Mesenchymal stem cell (in vitro differentiated cells and primary cell): Measurements from ENCODE around the gene FRRS1L.

Source experiments
- DNase-seq: peaks from one replicate; pipeline ENCODE4 v3.0.0-alpha.2; 2013
- H2AFZ ChIP-seq: one replicate; pipeline ENCODE4 v1.6.1; 2013; ENCODE audit warnings: low read depth, mild to moderate bottlenecking, control low read depth, inconsistent platforms, low read length, moderate library complexity
- H2AK5ac ChIP-seq: 2 replicates; pipeline ENCODE4 v1.6.1; 2013; ENCODE audit warnings: low read length, moderate library complexity, mild to moderate bottlenecking, inconsistent platforms; ENCODE audit not compliant: severe bottlenecking
- H2BK120ac ChIP-seq: one replicate; pipeline ENCODE4 v1.6.1; 2013; ENCODE audit warnings: low read depth, mild to moderate bottlenecking, inconsistent platforms, low read length, moderate library complexity
- H2BK12ac ChIP-seq, 2 experiments: one replicate each; pipeline ENCODE4 v1.6.1; 2013; ENCODE audit warnings: inconsistent platforms in 2 of 2, low read length in 2 of 2, mild to moderate bottlenecking in 2 of 2, moderate library complexity in 2 of 2, control low read depth in 1 of 2
- H2BK15ac ChIP-seq: one replicate; pipeline ENCODE4 v1.6.1; 2013; ENCODE audit warnings: mild to moderate bottlenecking, low read depth, inconsistent platforms; ENCODE audit not compliant: poor library complexity, severe bottlenecking
- H2BK5ac ChIP-seq: 2 replicates; pipeline ENCODE4 v1.6.1; 2013; ENCODE audit warnings: low read depth, mild to moderate bottlenecking, low read length, control low read depth, inconsistent platforms; ENCODE audit not compliant: poor library complexity, severe bottlenecking
- H3K14ac ChIP-seq, 2 experiments: one replicate each; pipeline ENCODE4 v1.6.1; 2013; ENCODE audit warnings: inconsistent platforms in 2 of 2, low read length in 2 of 2, control low read depth in 1 of 2, mild to moderate bottlenecking in 1 of 2, moderate library complexity in 1 of 2
- H3K18ac ChIP-seq, 2 experiments: one replicate each; pipeline ENCODE4 v1.6.1; 2013; ENCODE audit warnings: inconsistent platforms in 2 of 2, low read length in 2 of 2, control low read depth in 1 of 2, low read depth in 1 of 2, mild to moderate bottlenecking in 1 of 2
- H3K23ac ChIP-seq, 2 experiments: one replicate each; pipeline ENCODE4 v1.6.1; 2013; ENCODE audit warnings: inconsistent platforms in 2 of 2, low read length in 2 of 2, mild to moderate bottlenecking in 2 of 2, moderate library complexity in 2 of 2, control low read depth in 1 of 2
- H3K27ac ChIP-seq: 2 replicates; pipeline ENCODE4 v1.5.1; 2013; ENCODE audit warnings: mild to moderate bottlenecking, moderate library complexity, low read length, control low read depth, inconsistent platforms; ENCODE audit not compliant: poor library complexity, severe bottlenecking
- H3K27me3 ChIP-seq, 2 experiments: 2 replicates each; pipeline versions ENCODE4 v1.6.1 to v1.7.0; 2013; ENCODE audit warnings: low read length in 2 of 2, mild to moderate bottlenecking in 2 of 2, moderate library complexity in 2 of 2, control low read depth in 1 of 2, inconsistent platforms in 1 of 2; ENCODE audit not compliant: control insufficient read depth in 1 of 2, insufficient read depth in 1 of 2
- H3K36me3 ChIP-seq, 2 experiments: 2 replicates each; pipeline versions ENCODE4 v1.6.1 to v1.7.0; 2013; ENCODE audit warnings: low read length in 2 of 2, control low read depth in 1 of 2, inconsistent platforms in 1 of 2, low read depth in 1 of 2, mild to moderate bottlenecking in 1 of 2; ENCODE audit not compliant: insufficient read depth in 2 of 2, control insufficient read depth in 1 of 2
- H3K4ac ChIP-seq, 2 experiments: one replicate each; pipeline ENCODE4 v1.6.1; 2013; ENCODE audit warnings: inconsistent platforms in 2 of 2, low read length in 2 of 2, mild to moderate bottlenecking in 2 of 2, moderate library complexity in 2 of 2, control low read depth in 1 of 2, low read depth in 1 of 2
- H3K4me1 ChIP-seq: 2 replicates; pipeline ENCODE4 v1.6.1; 2013; ENCODE audit warnings: low read depth, low read length, control low read depth; ENCODE audit not compliant: control insufficient read depth, insufficient read depth
- H3K4me2 ChIP-seq: 2 replicates; pipeline ENCODE4 v1.6.1; 2013; ENCODE audit warnings: low read length, mild to moderate bottlenecking, inconsistent platforms; ENCODE audit not compliant: poor library complexity, severe bottlenecking
- H3K4me3 ChIP-seq, 2 experiments: 2 replicates each; pipeline versions ENCODE4 v1.5.1 to v1.7.0; 2013; ENCODE audit warnings: low read length in 2 of 2, mild to moderate bottlenecking in 2 of 2, control low read depth in 1 of 2, low read depth in 1 of 2; ENCODE audit not compliant: insufficient read depth in 1 of 2
- H3K79me1 ChIP-seq: replicated peaks from 2 replicates; pipeline ENCODE4 v1.6.1; 2013; ENCODE audit warnings: mild to moderate bottlenecking, control low read depth, low read length, inconsistent platforms; ENCODE audit not compliant: poor library complexity, severe bottlenecking
- H3K9ac ChIP-seq: 2 replicates; pipeline ENCODE4 v1.7.0; 2013; ENCODE audit warnings: mild to moderate bottlenecking, low read length, moderate library complexity
- H3K9me3 ChIP-seq: 2 replicates; pipeline ENCODE4 v1.7.0; 2013; ENCODE audit warnings: mild to moderate bottlenecking, low read length; ENCODE audit not compliant: control insufficient read depth
- H4K8ac ChIP-seq: one replicate; pipeline ENCODE4 v1.6.1; 2013; ENCODE audit warnings: inconsistent platforms, mild to moderate bottlenecking, low read length, moderate library complexity
- H4K91ac ChIP-seq: one replicate; pipeline ENCODE4 v1.6.1; 2013; ENCODE audit warnings: mild to moderate bottlenecking, low read length, inconsistent platforms
- WGBS: methylation state at CpG from one replicate; pipeline ENCODE4 v1.1.7; 2013; ENCODE audit warnings: mixed read lengths; 5-methylcytosine and 5-hydroxymethylcytosine counted together

FRRS1L gene

DNA sequence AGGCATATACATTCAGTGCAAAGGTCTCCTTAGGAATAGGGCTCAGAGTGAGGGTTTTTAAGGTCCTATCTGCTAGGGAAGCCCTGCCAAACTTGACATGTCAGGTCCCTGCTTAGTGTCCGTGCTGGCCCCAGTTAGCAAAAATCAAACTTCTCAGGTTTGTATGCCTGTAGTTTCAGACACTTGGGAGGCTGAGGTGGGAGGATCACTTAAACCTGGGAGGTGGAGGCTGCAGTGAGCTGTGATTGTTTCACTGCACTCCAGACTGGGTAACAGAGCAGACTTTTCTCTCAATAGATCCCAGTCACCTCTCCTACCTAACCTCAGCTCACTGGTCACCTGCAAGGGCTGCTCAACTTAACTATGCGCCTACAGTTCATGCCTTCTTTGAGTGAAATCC lies 28.6 kb downstream of the FRRS1L start:
- WGBS = 77% methylated on average over 1 of the region's 2 CpGs
- H2AFZ ChIP-seq = no peak overlapping the region
- no peak overlapping the region for H2BK5ac ChIP-seq
- no peak overlapping the region for H3K4me2 ChIP-seq
- no peak overlapping the region for H2BK120ac ChIP-seq
- H4K8ac ChIP-seq = no peak overlapping the region
- H4K91ac ChIP-seq = no peak overlapping the region
- no peak overlapping the region for H3K14ac ChIP-seq
- H3K9ac ChIP-seq = no peak overlapping the region
- H3K9me3 ChIP-seq = no peaks in the 10 kb centered on the region
- no peak overlapping the region for H3K27ac ChIP-seq
- peaks cover 0 to 3% of the 10 kb centered on the region in 2 experiments for H3K27me3 ChIP-seq
- H2BK12ac ChIP-seq = no peak overlapping the region
- H3K4ac ChIP-seq = no peak overlapping the region
- no peaks in the 10 kb centered on the region for H3K79me1 ChIP-seq
- no peaks in the 10 kb centered on the region for H3K36me3 ChIP-seq
- H3K4me1 ChIP-seq = no peaks in the 10 kb centered on the region
- DNase-seq = no peak
- no peak overlapping the region for H3K4me3 ChIP-seq
- H2AK5ac ChIP-seq = no peak overlapping the region
- no peak overlapping the region for H3K23ac ChIP-seq
- no peak overlapping the region for H2BK15ac ChIP-seq
- H3K18ac ChIP-seq = no peak overlapping the region

DNA sequence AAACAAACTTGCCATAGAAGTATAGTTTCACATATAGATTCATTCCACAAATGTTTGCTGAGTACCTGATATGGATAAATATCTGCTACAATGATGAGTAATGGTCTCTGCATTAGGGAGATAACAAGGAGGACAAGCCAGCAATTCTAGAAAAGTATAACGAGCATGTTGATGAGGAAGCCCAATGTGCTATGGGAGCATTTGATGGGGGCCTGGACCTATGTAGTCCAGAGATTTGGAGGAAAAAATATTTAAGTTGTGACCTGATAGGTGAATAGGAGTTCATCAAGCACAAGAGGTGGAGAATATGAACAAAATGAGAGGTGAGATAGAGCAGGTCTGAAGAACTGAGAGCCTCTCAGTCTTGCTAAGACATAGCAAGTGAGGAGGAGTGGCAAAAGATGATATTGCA lies 32.9 kb downstream of the FRRS1L start:
- no peaks in the 10 kb centered on the region for H3K4me1 ChIP-seq

DNA sequence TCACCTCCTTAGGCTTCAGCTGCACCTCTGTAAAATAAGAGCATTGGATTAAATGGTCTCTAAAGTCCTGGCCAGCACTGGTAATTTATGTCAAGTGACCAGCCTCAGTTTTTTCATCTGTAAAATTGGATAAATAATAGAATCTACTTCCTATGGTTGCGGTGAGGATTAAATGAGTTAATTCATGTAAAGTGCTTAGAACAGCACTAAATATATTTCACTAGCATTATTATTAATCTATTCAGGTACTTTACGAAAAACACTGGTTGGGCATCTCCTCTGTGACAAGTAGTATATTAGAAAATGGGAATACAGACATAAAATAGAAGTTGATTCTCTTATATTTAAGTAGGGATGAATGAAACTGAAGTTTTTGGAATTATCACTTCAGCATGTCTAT lies 33.5 kb downstream of the FRRS1L start:
- no CpG with 5 or more reads among the region's 2 CpGs for WGBS
- H2AFZ ChIP-seq = no peak overlapping the region
- peaks cover 0 to 3% of the 10 kb centered on the region in 2 experiments for H3K27me3 ChIP-seq
- H3K14ac ChIP-seq = no peak overlapping the region
- H3K4me1 ChIP-seq = no peaks in the 10 kb centered on the region
- no peak overlapping the region for H3K4me3 ChIP-seq
- no peak overlapping the region for H3K18ac ChIP-seq
- H4K91ac ChIP-seq = no peak overlapping the region
- no peak overlapping the region for H2AK5ac ChIP-seq
- H4K8ac ChIP-seq = no peak overlapping the region
- no peak overlapping the region for H2BK15ac ChIP-seq
- H2BK12ac ChIP-seq = no peak overlapping the region
- no peak overlapping the region for H3K9ac ChIP-seq
- H2BK120ac ChIP-seq = no peak overlapping the region
- H3K79me1 ChIP-seq = no peaks in the 10 kb centered on the region
- DNase-seq = no peak
- no peaks in the 10 kb centered on the region for H3K9me3 ChIP-seq
- no peak overlapping the region for H3K27ac ChIP-seq
- no peak overlapping the region for H2BK5ac ChIP-seq
- H3K23ac ChIP-seq = no peak overlapping the region
- H3K4ac ChIP-seq = no peak overlapping the region
- no peaks in the 10 kb centered on the region for H3K36me3 ChIP-seq
- H3K4me2 ChIP-seq = no peak overlapping the region

More for the DNA sequence above, 32.9 kb downstream of the FRRS1L start:
- no peak overlapping the region for H4K91ac ChIP-seq
- H3K4me2 ChIP-seq = no peak overlapping the region
- H3K9me3 ChIP-seq = no peaks in the 10 kb centered on the region
- H3K14ac ChIP-seq = no peak overlapping the region
- H3K23ac ChIP-seq = no peak overlapping the region
- H2BK15ac ChIP-seq = no peak overlapping the region
- H3K27ac ChIP-seq = no peak overlapping the region
- no peak overlapping the region for H3K4ac ChIP-seq
- H3K36me3 ChIP-seq = no peaks in the 10 kb centered on the region
- H2AFZ ChIP-seq = no peak overlapping the region
- no peaks in the 10 kb centered on the region for H3K79me1 ChIP-seq
- no peak overlapping the region for H3K4me3 ChIP-seq
- peaks cover 0 to 3% of the 10 kb centered on the region in 2 experiments for H3K27me3 ChIP-seq
- no peak overlapping the region for H2BK5ac ChIP-seq
- no peak overlapping the region for H2AK5ac ChIP-seq
- no peak for DNase-seq
- no peak overlapping the region for H4K8ac ChIP-seq
- no peak overlapping the region for H2BK120ac ChIP-seq
- no peak overlapping the region for H3K9ac ChIP-seq
- H3K18ac ChIP-seq = no peak overlapping the region
- WGBS = 95% methylated on average over 1 of the region's 1 CpG
- no peak overlapping the region for H2BK12ac ChIP-seq

DNA sequence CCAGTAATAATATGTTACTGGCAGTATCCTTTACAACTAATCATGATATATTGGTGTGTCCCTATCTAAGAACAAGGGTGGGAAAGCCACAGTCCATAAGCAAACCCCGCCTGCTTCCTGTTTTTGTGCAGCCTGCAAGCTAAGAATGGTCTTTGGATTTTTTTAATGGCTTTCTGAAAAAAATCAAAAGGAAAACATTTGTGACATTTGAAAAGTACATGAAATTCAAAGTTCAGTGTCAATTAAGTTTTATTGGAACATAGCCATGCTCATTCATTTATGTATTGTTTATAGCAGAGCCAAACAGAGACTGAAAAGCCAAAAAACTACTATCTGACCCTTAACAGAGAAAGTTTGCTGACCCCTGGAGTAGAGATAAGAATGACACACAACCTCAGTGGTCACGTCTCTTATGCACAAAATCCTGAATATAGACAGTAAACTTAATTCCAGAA lies 34.5 kb downstream of the FRRS1L start:
- Histone ChIP-seq H2BK120ac (no peak overlapping the region), H4K91ac (no peak overlapping the region), H2BK5ac (no peak overlapping the region), H3K4me3 (no peak overlapping the region), H3K4ac (no peak overlapping the region), H2AFZ (no peak overlapping the region), H3K14ac (no peak overlapping the region), H3K18ac (no peak overlapping the region), H4K8ac (no peak overlapping the region), H3K4me1 (no peaks in the 10 kb centered on the region), H3K27me3 (peaks cover 0 to 3% of the 10 kb centered on the region in 2 experiments), H2BK15ac (no peak overlapping the region), H3K4me2 (no peak overlapping the region), H3K79me1 (no peaks in the 10 kb centered on the region), H3K9ac (no peak overlapping the region), H3K23ac (no peak overlapping the region), H3K27ac (no peak overlapping the region), H2BK12ac (no peak overlapping the region), H3K36me3 (no peaks in the 10 kb centered on the region), H3K9me3 (no peaks in the 10 kb centered on the region), H2AK5ac (no peak overlapping the region)
- WGBS = 50% methylated on average over 1 of the region's 2 CpGs
- DNase-seq = no peak
